Ishikawa (cell line): Measurements from ENCODE around the gene ANK3.

Experiments used
- CEBPB ChIP-seq: IDR thresholded peaks from 2 replicates; pipeline ENCODE4 v1.6.1; 2012
- CREB1 ChIP-seq: IDR thresholded peaks from 2 replicates; pipeline ENCODE4 v1.6.1; 2012; ENCODE audit warnings: low read depth
- EGR1 ChIP-seq: IDR thresholded peaks from 2 replicates; pipeline ENCODE4 v1.6.1; 2012
- EP300 ChIP-seq: IDR thresholded peaks from 2 replicates; pipeline ENCODE4 v1.6.1; 2012; ENCODE audit warnings: borderline replicate concordance
- FOXM1 ChIP-seq: IDR thresholded peaks from 2 replicates; pipeline ENCODE4 v1.6.1; 2012; ENCODE audit warnings: low read depth, borderline replicate concordance
- MAX ChIP-seq: IDR thresholded peaks from 2 replicates; pipeline ENCODE4 v1.6.1; 2012
- NFIC ChIP-seq: IDR thresholded peaks from 2 replicates; pipeline ENCODE4 v1.6.1; 2012
- RAD21 ChIP-seq: IDR thresholded peaks from 2 replicates; pipeline ENCODE4 v1.6.1; 2012; ENCODE audit warnings: low read depth
- TAF1 ChIP-seq: IDR thresholded peaks from 2 replicates; pipeline ENCODE4 v1.6.1; 2012; ENCODE audit warnings: low read depth, mild to moderate bottlenecking
- TCF12 ChIP-seq: IDR thresholded peaks from 2 replicates; pipeline ENCODE4 v1.6.1; 2012; ENCODE audit warnings: low read depth
- TEAD4 ChIP-seq: IDR thresholded peaks from 2 replicates; pipeline ENCODE4 v1.6.1; 2012
- YY1 ChIP-seq: IDR thresholded peaks from 2 replicates; pipeline ENCODE4 v1.6.1; 2012; ENCODE audit warnings: low read depth
- ZBTB7A ChIP-seq: IDR thresholded peaks from 2 replicates; pipeline ENCODE4 v1.6.1; 2012; ENCODE audit warnings: low read depth
- TF ChIP-seq, protein P1 (sequence below): IDR thresholded peaks from 2 replicates; pipeline ENCODE4 v1.6.1; 2012
- TF ChIP-seq, protein P2 (sequence below): IDR thresholded peaks from 2 replicates; pipeline ENCODE4 v1.6.1; 2012; ENCODE audit warnings: low read depth, mild to moderate bottlenecking

The ANK3 gene

GRCh38 chr10:60031183-60031582 is 358.5 kb downstream of the ANK3 start:
- TF ChIP-seq MAX, result no peak
- no peak for TF ChIP-seq NFIC
- no peak for TF ChIP-seq CEBPB
- no peak for TF ChIP-seq EP300
- no peak for TF ChIP-seq ZBTB7A
- no peak for TF ChIP-seq YY1
- TF ChIP-seq TAF1, result no peak
- TF ChIP-seq, protein P1, sequence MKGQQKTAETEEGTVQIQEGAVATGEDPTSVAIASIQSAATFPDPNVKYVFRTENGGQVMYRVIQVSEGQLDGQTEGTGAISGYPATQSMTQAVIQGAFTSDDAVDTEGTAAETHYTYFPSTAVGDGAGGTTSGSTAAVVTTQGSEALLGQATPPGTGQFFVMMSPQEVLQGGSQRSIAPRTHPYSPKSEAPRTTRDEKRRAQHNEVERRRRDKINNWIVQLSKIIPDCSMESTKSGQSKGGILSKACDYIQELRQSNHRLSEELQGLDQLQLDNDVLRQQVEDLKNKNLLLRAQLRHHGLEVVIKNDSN, result no peak
- TF ChIP-seq TEAD4, result no peak
- no peak for TF ChIP-seq TCF12
- no peak for TF ChIP-seq EGR1
- TF ChIP-seq CREB1, result no peak

DNA sequence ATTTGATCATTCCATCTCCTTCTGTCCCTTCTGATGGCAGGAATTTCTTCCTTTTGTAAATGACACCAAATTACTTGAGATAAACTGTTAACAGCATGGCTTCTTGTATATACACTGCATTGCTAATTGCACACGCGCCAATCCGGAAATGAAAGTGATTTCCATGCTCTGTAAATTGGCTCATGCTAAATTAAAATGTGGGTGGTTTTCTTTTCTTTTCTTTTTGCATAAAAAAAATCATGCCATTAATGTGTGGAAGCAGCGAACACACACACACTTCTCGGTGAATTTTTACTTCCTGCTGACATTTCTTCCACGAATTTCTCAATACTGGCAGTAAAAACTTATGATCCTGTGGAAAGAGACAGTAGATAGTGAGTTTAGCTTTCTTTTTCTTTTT is 360.2 kb downstream of the ANK3 start:
- TF ChIP-seq CREB1, result no peak
- TF ChIP-seq TCF12, result no peak
- TF ChIP-seq CEBPB, result no peak

DNA sequence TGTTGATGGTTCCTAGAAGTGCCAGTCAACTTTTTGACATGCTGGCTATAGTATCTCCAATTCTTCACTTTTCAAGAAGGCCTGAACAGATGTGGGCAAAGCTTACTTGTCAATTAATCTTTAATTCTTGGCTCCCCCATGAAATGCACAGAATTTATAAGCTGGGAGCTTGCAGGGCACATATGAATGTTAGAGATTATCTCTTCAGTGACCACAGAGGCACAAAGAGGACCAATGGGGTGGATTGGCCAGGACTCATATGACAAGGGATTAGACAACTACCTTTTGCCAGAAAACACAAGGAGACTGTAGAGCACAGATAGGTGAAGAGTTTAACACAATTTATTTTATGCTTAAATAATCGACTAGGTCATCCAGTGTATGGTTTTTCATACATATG is 361.6 kb downstream of the ANK3 start:
- TF ChIP-seq CEBPB (no peak), EP300 (no peak), YY1 (no peak), FOXM1 (no peak), TAF1 (no peak), NFIC (no peak), EGR1 (no peak), TCF12 (no peak), RAD21 (no peak), TEAD4 (no peak)
- TF ChIP-seq, protein P1, result no peak

DNA sequence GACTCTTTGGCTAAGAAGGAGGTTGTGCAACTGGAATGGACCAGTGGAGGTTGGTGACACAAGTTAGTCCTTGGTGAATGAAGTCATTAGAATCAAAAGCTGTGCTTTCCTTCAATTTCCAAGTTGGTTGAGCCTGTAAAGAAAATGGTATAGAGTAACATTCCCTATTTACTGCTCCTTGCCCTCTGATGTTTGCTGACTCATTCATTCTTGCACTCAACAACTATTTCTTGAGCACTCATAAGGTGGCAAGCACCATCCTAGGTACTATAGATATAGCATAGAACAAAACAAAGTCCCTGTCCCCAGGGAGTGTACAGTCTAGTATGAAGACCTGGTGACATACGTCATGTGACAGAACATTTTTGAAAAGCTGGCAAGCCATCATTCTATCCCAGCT is 364.4 kb downstream of the ANK3 start:
- no peak for TF ChIP-seq CEBPB
- TF ChIP-seq, protein P2, sequence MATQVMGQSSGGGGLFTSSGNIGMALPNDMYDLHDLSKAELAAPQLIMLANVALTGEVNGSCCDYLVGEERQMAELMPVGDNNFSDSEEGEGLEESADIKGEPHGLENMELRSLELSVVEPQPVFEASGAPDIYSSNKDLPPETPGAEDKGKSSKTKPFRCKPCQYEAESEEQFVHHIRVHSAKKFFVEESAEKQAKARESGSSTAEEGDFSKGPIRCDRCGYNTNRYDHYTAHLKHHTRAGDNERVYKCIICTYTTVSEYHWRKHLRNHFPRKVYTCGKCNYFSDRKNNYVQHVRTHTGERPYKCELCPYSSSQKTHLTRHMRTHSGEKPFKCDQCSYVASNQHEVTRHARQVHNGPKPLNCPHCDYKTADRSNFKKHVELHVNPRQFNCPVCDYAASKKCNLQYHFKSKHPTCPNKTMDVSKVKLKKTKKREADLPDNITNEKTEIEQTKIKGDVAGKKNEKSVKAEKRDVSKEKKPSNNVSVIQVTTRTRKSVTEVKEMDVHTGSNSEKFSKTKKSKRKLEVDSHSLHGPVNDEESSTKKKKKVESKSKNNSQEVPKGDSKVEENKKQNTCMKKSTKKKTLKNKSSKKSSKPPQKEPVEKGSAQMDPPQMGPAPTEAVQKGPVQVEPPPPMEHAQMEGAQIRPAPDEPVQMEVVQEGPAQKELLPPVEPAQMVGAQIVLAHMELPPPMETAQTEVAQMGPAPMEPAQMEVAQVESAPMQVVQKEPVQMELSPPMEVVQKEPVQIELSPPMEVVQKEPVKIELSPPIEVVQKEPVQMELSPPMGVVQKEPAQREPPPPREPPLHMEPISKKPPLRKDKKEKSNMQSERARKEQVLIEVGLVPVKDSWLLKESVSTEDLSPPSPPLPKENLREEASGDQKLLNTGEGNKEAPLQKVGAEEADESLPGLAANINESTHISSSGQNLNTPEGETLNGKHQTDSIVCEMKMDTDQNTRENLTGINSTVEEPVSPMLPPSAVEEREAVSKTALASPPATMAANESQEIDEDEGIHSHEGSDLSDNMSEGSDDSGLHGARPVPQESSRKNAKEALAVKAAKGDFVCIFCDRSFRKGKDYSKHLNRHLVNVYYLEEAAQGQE, result no peak
- TF ChIP-seq FOXM1, result no peak
- no peak for TF ChIP-seq TEAD4
- no peak for TF ChIP-seq MAX
- TF ChIP-seq CREB1, result no peak
- TF ChIP-seq RAD21, result no peak
- TF ChIP-seq TCF12, result no peak
- TF ChIP-seq TAF1, result no peak
- TF ChIP-seq ZBTB7A, result no peak
- TF ChIP-seq EGR1, result no peak
- no peak for TF ChIP-seq NFIC
- TF ChIP-seq, protein P1, result no peak
- no peak for TF ChIP-seq YY1
- no peak for TF ChIP-seq EP300

DNA sequence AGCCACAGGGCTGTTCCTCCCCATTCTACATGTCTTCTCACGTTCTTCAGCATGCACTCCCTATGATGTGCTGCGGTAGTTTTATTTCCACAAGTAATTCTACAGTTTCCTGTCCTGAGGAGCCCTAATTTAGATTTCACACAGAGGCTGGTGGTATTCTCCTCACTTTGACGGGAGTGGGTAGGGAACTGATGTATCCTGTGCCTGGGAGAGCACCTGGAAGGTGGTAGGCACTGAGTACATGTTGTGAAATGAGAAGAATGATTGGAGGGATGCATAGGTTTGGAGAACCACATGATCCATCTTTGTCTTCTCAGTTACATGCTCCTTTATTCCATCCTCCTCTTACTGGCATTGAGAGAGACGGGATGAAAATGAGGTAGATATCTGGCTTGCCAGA is 365.2 kb downstream of the ANK3 start:
- no peak for TF ChIP-seq TEAD4
- TF ChIP-seq CEBPB, result no peak
- TF ChIP-seq YY1, result no peak
- no peak for TF ChIP-seq MAX
- no peak for TF ChIP-seq TCF12

DNA sequence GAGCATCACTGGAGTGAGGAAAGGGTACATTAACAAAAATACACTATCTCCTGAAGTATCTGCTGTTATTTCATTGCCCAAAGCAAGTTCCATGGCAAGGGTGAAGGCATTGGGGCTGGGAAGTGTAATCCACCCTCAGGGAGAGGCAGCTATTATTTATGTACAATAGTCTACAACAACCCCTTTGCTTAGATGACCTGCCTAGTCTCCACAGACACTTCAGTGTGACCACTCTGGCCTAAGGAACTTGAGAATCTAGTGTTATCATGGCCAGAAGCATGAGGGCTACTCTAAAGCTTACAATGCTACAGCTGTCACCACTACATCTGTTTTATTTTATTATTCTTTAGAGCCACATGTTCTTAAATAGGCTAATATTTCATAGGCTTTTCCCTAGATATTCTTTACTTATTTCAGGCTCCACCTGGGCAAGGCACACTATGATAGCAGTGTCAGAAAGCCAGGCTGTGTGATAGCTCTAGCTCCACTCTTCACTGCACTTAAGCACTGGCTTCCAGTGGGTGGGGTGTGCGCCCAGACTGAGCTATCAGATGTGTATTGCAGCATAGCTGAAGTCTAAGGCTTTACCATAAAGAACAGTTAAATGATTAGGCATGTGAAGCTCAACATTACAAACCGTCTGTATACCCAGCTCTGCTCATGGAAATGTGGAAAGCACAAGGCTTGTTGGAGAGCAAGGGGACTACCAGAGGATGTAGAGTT is 366.4 kb downstream of the ANK3 start:
- TF ChIP-seq EGR1 (no peak), ZBTB7A (no peak), MAX (no peak), RAD21 (no peak), FOXM1 (no peak), TAF1 (no peak), TEAD4 (no peak)

GRCh38 chr10:60021361-60021760 is 368.3 kb downstream of the ANK3 start:
- TF ChIP-seq ZBTB7A (no peak), MAX (no peak), TCF12 (no peak), CREB1 (no peak)
- TF ChIP-seq, protein P1, result no peak
